Measurements from ENCODE around the gene SORCS3. TPM values are rescaled to one million over a fixed set of nuclear protein-coding genes. Genes with fewer than 3 reads are reported as not detected.

SORCS3 gene
- total RNA-seq, 1 donor from 2014 or later: not detected

- intact Hi-C loops (cut with micrococcal nuclease): no loop called here
These were observed 606.9 kb downstream of the SORCS3 start for GRCh38 chr10:105247831-105248499.

- intact Hi-C loops (cut with micrococcal nuclease): no loop called here
These were observed 611.8 kb downstream of the SORCS3 start for GRCh38 chr10:105252911-105253310.

- intact Hi-C loops (cut with micrococcal nuclease): no loop called here
These were observed 612.6 kb downstream of the SORCS3 start for GRCh38 chr10:105253515-105254212.

GRCh38 chr10:105258036-105258673 lies 617.1 kb downstream of the SORCS3 start:
- intact Hi-C loops (cut with micrococcal nuclease): no loop called here

- intact Hi-C loops (cut with micrococcal nuclease): no loop called here
These were observed 617.6 kb downstream of the SORCS3 start for GRCh38 chr10:105258674-105259065.

GRCh38 chr10:105259201-105259600 lies 618.1 kb downstream of the SORCS3 start:
- intact Hi-C loops (cut with micrococcal nuclease): no loop called here

- intact Hi-C loops (cut with micrococcal nuclease): no loop called here
These were observed 621.6 kb downstream of the SORCS3 start for GRCh38 chr10:105262666-105263065.

GRCh38 chr10:105266966-105267539 lies 626.0 kb downstream of the SORCS3 start:
- intact Hi-C loops (cut with micrococcal nuclease): no loop called here

GRCh38 chr10:105268961-105269360 lies 627.9 kb downstream of the SORCS3 start:
- intact Hi-C loops (cut with micrococcal nuclease): no loop called here

GRCh38 chr10:105269689-105270088 lies 628.6 kb downstream of the SORCS3 start:
- intact Hi-C loops (cut with micrococcal nuclease): no loop called here

GRCh38 chr10:105274556-105275070 lies 633.5 kb downstream of the SORCS3 start:
- intact Hi-C loops (cut with micrococcal nuclease): no loop called here

- intact Hi-C loops (cut with micrococcal nuclease): no loop called here
These were observed 637.3 kb downstream of the SORCS3 start for GRCh38 chr10:105278439-105278838.

- intact Hi-C loops (cut with micrococcal nuclease): no loop called here
These were observed 638.0 kb downstream of the SORCS3 start for GRCh38 chr10:105279101-105279500.

GRCh38 chr10:105280895-105281294 lies 639.8 kb downstream of the SORCS3 start:
- intact Hi-C loops (cut with micrococcal nuclease): no loop called here

- intact Hi-C loops (cut with micrococcal nuclease): no loop called here
These were observed 643.6 kb downstream of the SORCS3 start for GRCh38 chr10:105284476-105285215.

GRCh38 chr10:105288026-105288425 lies 646.9 kb downstream of the SORCS3 start:
- intact Hi-C loops (cut with micrococcal nuclease): no loop called here

- intact Hi-C loops (cut with micrococcal nuclease): no loop called here
These were observed 647.5 kb downstream of the SORCS3 start for GRCh38 chr10:105288613-105289012.

GRCh38 chr10:105291571-105291970 lies 650.5 kb downstream of the SORCS3 start:
- intact Hi-C loops (cut with micrococcal nuclease): no loop called here

- intact Hi-C loops (cut with micrococcal nuclease): no loop called here
These were observed 651.1 kb downstream of the SORCS3 start for GRCh38 chr10:105292236-105292635.

All from T-helper 2 cell treated with Interferon-gamma antibody and Interleukin-4, amounts not matched to agents 100 ng/mL and 5 ng/mL, for 36 hours (primary cell).